Skeletal muscle satellite cell (primary cell): ENCODE data around the gene GATAD2A.
A peak's percentile ranks its signal among the peaks of the same experiment; 100 is the strongest.

Source experiments
- H3K27me3 ChIP-seq: 2 replicates; pipeline ENCODE4 v1.7.0; 2013; ENCODE audit warnings: low read length; ENCODE audit not compliant: control insufficient read depth, insufficient read depth
- H3K36me3 ChIP-seq: 2 replicates; pipeline ENCODE4 v1.7.0; 2013; ENCODE audit warnings: mild to moderate bottlenecking, control low read depth, low read length; ENCODE audit not compliant: insufficient read depth
- H3K4me1 ChIP-seq: 2 replicates; pipeline ENCODE4 v1.7.0; 2013; ENCODE audit warnings: low read length; ENCODE audit not compliant: control insufficient read depth, insufficient read depth
- H3K4me2 ChIP-seq: 2 replicates; pipeline ENCODE4 v1.7.0; 2013; ENCODE audit warnings: mild to moderate bottlenecking, low read length
- H3K4me3 ChIP-seq: 2 replicates; pipeline ENCODE4 v1.7.0; 2013; ENCODE audit warnings: low read length
- H3K9ac ChIP-seq: 2 replicates; pipeline ENCODE4 v1.7.0; 2013; ENCODE audit warnings: mild to moderate bottlenecking, low read depth, low read length, moderate library complexity
- H3K9me3 ChIP-seq: replicated peaks from 2 replicates; pipeline ENCODE4 v1.7.0; 2013; ENCODE audit warnings: mild to moderate bottlenecking, control low read depth, low read length

The GATAD2A gene

DNA sequence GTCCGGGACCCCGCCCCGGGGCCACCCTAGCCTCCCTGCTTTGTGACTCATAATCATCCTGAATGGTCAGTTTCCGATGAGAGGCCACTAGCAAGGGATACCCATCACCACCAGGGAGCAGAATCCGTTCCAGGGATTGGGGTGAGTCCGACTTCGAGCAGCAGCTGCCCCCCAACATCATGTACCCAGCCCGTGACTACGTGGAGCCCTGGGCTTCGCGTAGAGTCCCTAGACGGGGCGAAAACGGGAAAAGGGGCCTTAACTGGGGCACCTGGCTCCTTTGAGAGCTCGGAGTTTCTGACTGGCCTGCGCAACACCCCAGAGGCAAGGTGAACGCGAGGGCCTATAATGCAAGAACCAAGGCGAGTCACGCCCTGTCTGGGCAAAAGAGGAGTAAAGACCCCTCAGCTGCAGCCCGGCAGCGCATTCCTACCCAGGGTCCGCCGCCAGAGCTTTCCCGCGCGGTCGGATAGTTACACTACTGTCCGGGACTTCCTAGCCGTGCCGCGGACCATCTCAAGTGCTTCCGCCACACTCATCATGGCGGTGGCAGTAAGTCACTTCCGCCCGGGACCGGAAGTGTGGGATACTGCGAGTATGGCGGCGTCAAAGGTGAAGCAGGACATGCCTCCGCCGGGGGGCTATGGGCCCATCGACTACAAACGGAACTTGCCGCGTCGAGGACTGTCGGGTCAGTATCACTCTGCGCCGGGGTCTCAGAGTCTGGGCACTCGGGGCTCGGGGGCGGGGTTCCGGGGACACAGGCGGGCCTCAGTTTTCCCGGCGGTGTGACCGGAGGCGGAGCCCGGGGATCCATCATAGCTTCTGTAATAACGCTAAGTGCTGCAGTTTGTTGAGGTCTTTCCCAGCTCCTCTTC, 110.4 kb downstream of the GATAD2A start, which contains the start of gene NDUFA13:
NDUFA13 (plus strand) TSS at position 584 of the 878 bp plus-strand sequence; CDS start at position 598, 14 bp downstream.
- H3K36me3 ChIP-seq = peaks cover 12% of the 10 kb centered on the region
- peak within 1 kb of the TSS; percentile 84 for H3K9ac ChIP-seq
- no peaks in the 10 kb centered on the region for H3K27me3 ChIP-seq
- peak within 1 kb of the TSS; percentile 88 for H3K4me2 ChIP-seq
- no peaks in the 10 kb centered on the region for H3K9me3 ChIP-seq
- H3K4me1 ChIP-seq = peaks cover 17% of the 10 kb centered on the region
- peak within 1 kb of the TSS; percentile 97 for H3K4me3 ChIP-seq

GRCh38 chr19:19517235-19517619, 111.8 kb downstream of the GATAD2A start:
- Histone ChIP-seq H3K4me2 (peak overlapping the region; percentile 88), H3K4me3 (peak overlapping the region; percentile 97), H3K36me3 (peaks cover 12% of the 10 kb centered on the region)

GRCh38 chr19:19520989-19521388, 115.5 kb downstream of the GATAD2A start:
- no peaks in the 10 kb centered on the region for H3K9me3 ChIP-seq
- H3K9ac ChIP-seq = no peak overlapping the region
- peaks cover 11% of the 10 kb centered on the region for H3K4me1 ChIP-seq
- H3K4me2 ChIP-seq = no peak overlapping the region
- H3K27me3 ChIP-seq = no peaks in the 10 kb centered on the region
- no peak overlapping the region for H3K4me3 ChIP-seq
- H3K36me3 ChIP-seq = peaks cover 16% of the 10 kb centered on the region

More at GRCh38 chr19:19517235-19517619, 111.8 kb downstream of the GATAD2A start:
- Histone ChIP-seq H3K9ac (peak overlapping the region; percentile 84), H3K9me3 (no peaks in the 10 kb centered on the region), H3K4me1 (peaks cover 17% of the 10 kb centered on the region), H3K27me3 (no peaks in the 10 kb centered on the region)

DNA sequence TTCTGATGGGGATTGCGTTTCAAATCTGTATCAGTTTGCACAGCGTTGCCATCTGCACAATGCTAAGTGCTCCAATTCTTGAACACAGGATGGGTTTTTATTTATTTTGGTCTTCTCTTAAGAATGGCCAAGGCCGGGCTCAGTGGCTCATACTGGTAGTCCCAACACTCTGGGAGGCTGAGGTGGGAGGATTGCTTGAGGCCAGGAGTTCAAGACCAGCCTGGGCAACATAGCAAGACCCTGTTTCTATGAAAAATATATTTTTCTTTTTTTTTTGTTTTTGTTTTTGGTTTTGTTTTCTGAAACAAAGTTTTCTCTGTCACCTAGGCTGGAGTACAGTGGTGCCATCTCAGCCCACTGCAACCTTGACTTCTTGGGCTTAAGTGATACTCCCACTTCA, 117.7 kb downstream of the GATAD2A start:
- no peaks in the 10 kb centered on the region for H3K9me3 ChIP-seq
- H3K36me3 ChIP-seq = peaks cover 36% of the 10 kb centered on the region
- H3K9ac ChIP-seq = no peak overlapping the region
- H3K4me1 ChIP-seq = no peaks in the 10 kb centered on the region
- no peak overlapping the region for H3K4me2 ChIP-seq
- no peak overlapping the region for H3K4me3 ChIP-seq
- no peaks in the 10 kb centered on the region for H3K27me3 ChIP-seq

DNA sequence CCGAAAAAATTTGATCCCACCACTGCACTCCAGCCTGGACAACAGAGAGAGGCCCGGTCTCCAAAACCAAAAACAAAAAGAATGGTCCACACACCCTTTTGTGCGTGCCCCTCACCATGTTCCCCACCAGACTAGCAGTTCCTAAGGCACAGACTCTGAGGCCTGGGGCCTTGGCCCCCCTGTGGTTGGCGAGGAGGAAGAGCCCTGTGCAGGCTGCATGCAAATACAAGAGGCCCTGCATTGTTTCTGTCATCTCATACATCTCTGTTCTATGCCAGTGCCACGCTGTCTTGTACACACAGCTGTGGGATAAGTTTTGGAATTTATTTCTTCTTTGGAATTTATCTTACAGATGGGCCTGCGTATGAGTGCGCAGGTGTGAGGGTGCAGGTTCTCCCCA, 118.6 kb downstream of the GATAD2A start:
- Histone ChIP-seq H3K9ac (no peak overlapping the region), H3K9me3 (no peaks in the 10 kb centered on the region), H3K36me3 (peaks cover 42% of the 10 kb centered on the region), H3K27me3 (no peaks in the 10 kb centered on the region), H3K4me1 (no peaks in the 10 kb centered on the region), H3K4me3 (no peak overlapping the region), H3K4me2 (no peak overlapping the region)

DNA sequence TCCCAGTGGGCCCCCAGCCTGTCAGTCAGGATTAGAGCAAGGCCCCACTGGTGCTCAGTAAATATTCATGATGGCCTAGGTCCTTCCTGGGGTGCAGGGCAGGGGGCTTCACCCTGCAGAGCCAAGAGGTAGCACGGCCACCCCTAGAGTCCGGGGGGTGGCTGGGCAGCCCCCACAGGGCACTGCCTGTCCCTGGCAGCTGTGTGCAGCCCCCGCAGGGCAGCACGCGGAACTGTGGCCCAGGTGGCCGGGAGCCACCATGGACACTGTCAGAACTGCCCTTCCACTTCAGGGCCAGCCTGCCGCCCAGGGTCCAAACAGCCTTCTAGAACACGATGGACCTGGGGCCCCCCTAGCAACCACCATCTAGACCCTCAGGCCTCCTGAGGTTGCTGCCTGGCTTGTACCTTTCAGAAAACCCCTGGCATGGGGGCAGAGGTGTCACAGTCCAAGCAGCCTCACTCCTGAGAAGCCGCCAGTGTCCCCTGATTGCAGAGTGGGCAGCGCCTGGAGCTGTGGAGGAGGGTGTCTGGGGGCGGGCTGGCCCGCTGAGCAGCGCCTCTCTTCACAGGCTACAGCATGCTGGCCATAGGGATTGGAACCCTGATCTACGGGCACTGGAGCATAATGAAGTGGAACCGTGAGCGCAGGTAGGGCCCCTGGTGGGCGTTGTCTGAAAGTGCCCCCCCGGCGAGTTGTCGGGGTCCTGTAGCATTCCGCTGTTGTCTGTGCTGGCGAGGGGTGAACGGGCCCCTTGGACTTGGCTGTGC, 120.3 kb downstream of the GATAD2A start:
- H3K36me3 ChIP-seq = peaks cover 30% of the 10 kb centered on the region

DNA sequence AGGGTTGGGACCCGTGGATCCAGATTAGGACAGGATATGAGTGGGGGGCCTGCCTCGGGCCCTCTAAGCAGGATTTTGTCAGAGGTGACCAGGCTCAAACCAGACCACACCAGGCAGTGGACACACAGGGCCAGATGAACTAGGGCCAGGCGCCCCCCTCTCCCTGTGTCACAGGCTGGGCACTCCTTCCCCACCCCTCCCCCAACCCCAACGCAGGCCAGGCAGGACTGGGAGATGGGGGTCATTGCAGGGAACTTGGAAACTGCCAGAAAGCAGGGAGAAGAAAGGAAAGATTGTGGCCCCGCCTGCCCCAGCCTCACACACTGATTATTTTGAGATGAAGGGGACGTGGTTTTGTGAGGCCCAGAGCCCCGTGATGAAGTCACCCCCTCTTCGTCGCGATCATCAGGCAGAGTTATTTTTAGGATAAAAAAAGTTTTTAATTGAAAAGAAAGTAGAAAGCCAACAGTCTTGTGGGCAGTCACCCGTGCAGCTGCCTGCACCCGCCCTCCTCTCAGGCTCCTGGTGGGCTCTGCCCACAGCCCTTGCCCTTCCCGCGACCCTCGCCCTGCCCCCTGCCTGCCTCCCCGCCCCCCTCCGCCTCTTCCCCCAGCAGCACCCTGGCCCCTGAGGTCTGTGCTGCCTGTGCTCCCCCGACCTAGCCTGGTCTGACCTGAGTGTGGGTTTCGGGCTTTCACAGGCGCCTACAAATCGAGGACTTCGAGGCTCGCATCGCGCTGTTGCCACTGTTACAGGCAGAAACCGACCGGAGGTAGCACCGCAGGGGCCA, 121.3 kb downstream of the GATAD2A start:
- Histone ChIP-seq H3K9ac (no peak overlapping the region), H3K27me3 (no peaks in the 10 kb centered on the region), H3K4me2 (no peak overlapping the region), H3K36me3 (peaks cover 30% of the 10 kb centered on the region), H3K9me3 (no peaks in the 10 kb centered on the region), H3K4me1 (peaks cover 10% of the 10 kb centered on the region), H3K4me3 (no peak overlapping the region)

More for the DNA sequence above, 120.3 kb downstream of the GATAD2A start:
- H3K4me3 ChIP-seq = no peak overlapping the region
- H3K9me3 ChIP-seq = no peaks in the 10 kb centered on the region
- no peaks in the 10 kb centered on the region for H3K27me3 ChIP-seq
- H3K4me2 ChIP-seq = no peak overlapping the region
- no peak overlapping the region for H3K9ac ChIP-seq
- peaks cover 9% of the 10 kb centered on the region for H3K4me1 ChIP-seq

DNA sequence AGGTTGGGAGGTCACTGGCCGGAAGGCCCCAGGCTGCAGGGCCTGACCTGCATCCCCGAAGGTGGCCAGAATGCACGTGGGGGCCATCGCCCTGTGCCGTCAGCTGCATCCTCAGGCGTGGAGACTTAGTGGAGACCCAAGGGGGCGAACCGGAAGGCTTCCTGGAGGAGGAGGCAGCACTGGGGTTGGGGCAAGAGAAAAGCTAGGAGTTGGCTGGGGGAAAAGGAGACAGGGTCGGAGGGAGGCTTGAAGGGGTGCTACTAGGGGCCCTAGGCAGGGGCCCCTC, 121.8 kb downstream of the GATAD2A start:
- peaks cover 30% of the 10 kb centered on the region for H3K36me3 ChIP-seq
- peaks cover 12% of the 10 kb centered on the region for H3K4me1 ChIP-seq
- H3K9ac ChIP-seq = no peak overlapping the region
- no peaks in the 10 kb centered on the region for H3K9me3 ChIP-seq
- H3K4me3 ChIP-seq = no peak overlapping the region
- no peak overlapping the region for H3K4me2 ChIP-seq
- no peaks in the 10 kb centered on the region for H3K27me3 ChIP-seq

DNA sequence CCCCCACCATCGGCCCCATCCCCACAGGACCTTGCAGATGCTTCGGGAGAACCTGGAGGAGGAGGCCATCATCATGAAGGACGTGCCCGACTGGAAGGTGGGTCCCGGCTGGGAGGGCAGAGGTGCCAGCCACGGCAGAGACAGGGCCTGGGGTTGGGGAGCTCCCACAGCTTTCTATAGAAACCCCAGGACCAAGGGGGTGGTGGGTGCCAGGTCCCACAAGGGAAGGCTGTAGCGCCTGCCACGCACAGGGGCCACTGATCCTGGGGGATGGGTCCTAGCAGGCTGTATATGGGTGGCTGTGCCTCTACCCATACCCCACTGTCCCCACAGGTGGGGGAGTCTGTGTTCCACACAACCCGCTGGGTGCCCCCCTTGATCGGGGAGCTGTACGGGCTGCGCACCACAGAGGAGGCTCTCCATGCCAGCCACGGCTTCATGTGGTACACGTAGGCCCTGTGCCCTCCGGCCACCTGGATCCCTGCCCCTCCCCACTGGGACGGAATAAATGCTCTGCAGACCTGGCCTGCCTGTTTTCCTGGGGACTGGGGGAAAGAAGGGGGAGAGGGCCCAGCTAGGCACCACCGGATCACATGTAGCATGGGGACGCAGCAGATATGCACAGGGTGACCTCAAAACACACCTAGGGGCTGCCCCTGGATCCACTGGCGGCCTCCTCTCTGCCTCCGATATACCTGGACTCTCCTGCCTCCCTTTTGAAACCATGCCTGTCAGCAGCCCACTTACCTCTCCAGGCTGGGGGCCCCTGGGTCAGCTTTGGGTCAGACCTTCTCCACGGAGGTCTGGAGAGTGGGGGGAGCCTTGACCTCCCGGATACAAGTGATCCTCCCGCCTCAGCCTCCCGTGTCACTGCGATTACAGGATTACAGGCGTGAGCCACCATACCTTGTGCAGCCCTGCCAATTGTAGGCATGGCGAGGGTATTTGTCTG, 122.5 kb downstream of the GATAD2A start:
- Histone ChIP-seq H3K4me1 (peaks cover 12% of the 10 kb centered on the region), H3K4me2 (no peak overlapping the region), H3K36me3 (peaks cover 30% of the 10 kb centered on the region)

DNA sequence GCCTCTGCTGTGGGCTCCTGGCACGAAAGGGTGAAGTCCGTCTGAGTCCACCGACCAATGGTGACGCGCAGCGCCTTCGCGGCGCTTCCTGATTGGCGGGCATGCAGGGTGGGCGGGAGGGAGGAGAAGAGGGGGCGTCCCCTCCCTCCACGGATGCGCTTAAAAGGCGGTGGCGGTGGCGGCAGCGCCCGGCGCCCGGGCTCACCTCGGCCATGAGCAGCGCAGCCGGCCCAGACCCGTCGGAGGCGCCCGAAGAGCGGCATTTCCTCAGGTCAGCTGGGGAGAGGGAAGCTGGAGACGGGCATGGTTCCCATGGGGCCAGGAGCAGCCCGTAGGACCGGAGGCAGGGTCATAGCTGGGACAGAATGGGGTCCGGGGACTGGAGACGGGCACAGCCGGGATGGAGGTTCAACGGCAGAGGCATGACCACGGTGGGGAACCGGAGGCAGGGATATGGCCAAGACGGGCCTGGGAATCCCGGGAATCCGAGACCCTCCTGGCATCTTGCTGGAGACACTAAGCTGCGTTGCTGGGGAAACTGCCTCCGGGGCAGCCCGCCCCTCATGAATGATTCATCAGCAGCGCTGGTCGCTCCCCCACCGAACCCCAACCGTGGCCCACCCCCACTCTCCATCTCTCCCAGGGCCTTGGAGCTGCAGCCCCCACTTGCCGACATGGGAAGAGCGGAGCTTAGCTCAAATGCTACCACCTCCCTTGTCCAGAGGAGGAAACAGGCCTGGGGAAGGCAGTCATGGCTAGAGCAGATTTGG, 123.4 kb downstream of the GATAD2A start, which contains the start of gene YJEFN3:
YJEFN3 (plus strand) TSS at position 191 of the 770 bp plus-strand sequence; CDS start at position 213, 22 bp downstream.
- H3K9ac ChIP-seq = no peak within 1 kb of the TSS
- H3K9me3 ChIP-seq = no peaks in the 10 kb centered on the region
- no peak within 1 kb of the TSS for H3K4me3 ChIP-seq
- H3K4me1 ChIP-seq = peaks cover 12% of the 10 kb centered on the region
- H3K27me3 ChIP-seq = no peaks in the 10 kb centered on the region
- H3K36me3 ChIP-seq = peaks cover 30% of the 10 kb centered on the region
- H3K4me2 ChIP-seq = no peak within 1 kb of the TSS

More for the DNA sequence above, 122.5 kb downstream of the GATAD2A start:
- H3K27me3 ChIP-seq = no peaks in the 10 kb centered on the region
- no peak overlapping the region for H3K9ac ChIP-seq
- no peak overlapping the region for H3K4me3 ChIP-seq
- H3K9me3 ChIP-seq = no peaks in the 10 kb centered on the region
